GM12878 (cell line): Measurements from ENCODE around the gene CPT2. TPM values are rescaled to one million over a fixed set of nuclear protein-coding genes. Genes with fewer than 3 reads are reported as not detected.

Source experiments
- ATAC-seq: fragments of 200-7000 bp; cut with Tn5 transposase; 3 replicates; pipeline ENCODE4 v1.9.1; 2020; ENCODE audit warnings: mild to moderate bottlenecking, moderate library complexity
- BruUV-seq: library from RNA; stranded (reverse); fragments of 400-500 nt; replicated peaks from 2 replicates; lab custom pipeline; 2021; lab: Mats Ljungman, UMichigan
- CTCF ChIA-PET: fragments of 300-600 bp; sonication (Branson Sonifier 250); formaldehyde crosslinking; extraction: SDS; loops from one replicate; lab custom pipeline; 2021; ENCODE audit warnings: inconsistent platforms; lab: Yijun Ruan, JAX
- POLR2A ChIA-PET: fragments of 350-600 bp; formaldehyde crosslinking; extraction: SDS; loops from one replicate; lab custom pipeline; 2021; ENCODE audit warnings: inconsistent platforms; lab: Charles Lee
- RAD21 ChIA-PET: fragments of 300-600 bp; sonication (Branson Sonifier 250); formaldehyde crosslinking; loops from one replicate; lab custom pipeline; 2023; ENCODE audit warnings: antibody characterized with exemption; ENCODE audit not compliant: unreplicated experiment; lab: Charles Lee
- SMC1A ChIA-PET: fragments of 300-600 bp; sonication (Branson Sonifier 250); formaldehyde crosslinking; loops from one replicate; lab custom pipeline; 2023; ENCODE audit not compliant: unreplicated experiment, uncharacterized antibody; lab: Charles Lee
- DNase-seq: peaks from one replicate; pipeline ENCODE4 v3.0.0-alpha.2; 2011; ENCODE audit warnings: low read depth, low spot score
- FAIRE-seq: peaks from 3 replicates; lab custom pipeline; 2011; peaks lifted over from hg19 to GRCh38; lab: Jason Lieb, UNC
- H2AFZ ChIP-seq: 2 replicates; pipeline ENCODE4 v1.6.0; 2011; ENCODE audit warnings: low read depth, low read length, control low read depth; ENCODE audit not compliant: control insufficient read depth
- H3K27ac ChIP-seq: 2 replicates; pipeline ENCODE4 v1.5.1; 2011; ENCODE audit warnings: control low read depth; ENCODE audit not compliant: control insufficient read depth, insufficient read depth
- H3K27me3 ChIP-seq, 2 experiments: replicated peaks in 1 of 2; 2 replicates each; pipeline versions ENCODE4 v1.6.0 to v1.6.1; 2011; ENCODE audit warnings: low read length in 1 of 2; ENCODE audit not compliant: control insufficient read depth in 2 of 2, insufficient read depth in 2 of 2
- H3K36me3 ChIP-seq, 2 experiments: 2 replicates each; pipeline ENCODE4 v1.5.1; 2011; ENCODE audit warnings: low read length in 1 of 2; ENCODE audit not compliant: control insufficient read depth in 2 of 2, insufficient read depth in 2 of 2
- H3K4me1 ChIP-seq: 2 replicates; pipeline ENCODE4 v1.6.1; 2011; ENCODE audit warnings: mild to moderate bottlenecking, low read length, moderate library complexity, mixed read lengths; ENCODE audit not compliant: control insufficient read depth, insufficient read depth
- H3K4me2 ChIP-seq: 2 replicates; pipeline ENCODE4 v1.6.0; 2011; ENCODE audit warnings: control low read depth; ENCODE audit not compliant: control insufficient read depth, insufficient read depth
- H3K4me3 ChIP-seq: fragments of 200-600 bp; sonication (generic); 2 replicates; pipeline ENCODE4 v1.5.1; 2016
- H3K79me2 ChIP-seq: 2 replicates; pipeline ENCODE4 v1.6.0; 2011; ENCODE audit warnings: low read length; ENCODE audit not compliant: control insufficient read depth, insufficient read depth
- H3K9ac ChIP-seq: 2 replicates; pipeline ENCODE4 v1.8.0; 2011; ENCODE audit warnings: low read length, control low read depth, mixed read lengths; ENCODE audit not compliant: control insufficient read depth, insufficient read depth
- H3K9me3 ChIP-seq: replicated peaks from 3 replicates; pipeline ENCODE4 v1.5.1; 2011; ENCODE audit warnings: mild to moderate bottlenecking, low read length; ENCODE audit not compliant: control insufficient read depth, insufficient read depth
- H4K20me1 ChIP-seq: 2 replicates; pipeline ENCODE4 v1.6.0; 2011; ENCODE audit not compliant: control insufficient read depth, insufficient read depth
- E2F8 ChIP-seq: fragments of 450-650 bp; IDR thresholded peaks from 2 replicates; pipeline ENCODE4 v1.6.1; 2018; ENCODE audit warnings: mild to moderate bottlenecking, low read depth, moderate library complexity; ENCODE audit not compliant: partially characterized antibody
- IRF3 ChIP-seq: fragments of 450-650 bp; IDR thresholded peaks from 2 replicates; pipeline ENCODE4 v1.6.1; 2014; ENCODE audit warnings: mild to moderate bottlenecking
- POLR2A ChIP-seq: IDR thresholded peaks from 2 replicates; pipeline ENCODE4 v1.6.1; 2011; ENCODE audit warnings: low read depth, mild to moderate bottlenecking, low read length
- POLR2AphosphoS5 ChIP-seq: IDR thresholded peaks from 2 replicates; pipeline ENCODE4 v1.6.1; 2011; ENCODE audit warnings: mild to moderate bottlenecking, low read length, inconsistent platforms
- RBBP5 ChIP-seq: fragments of 200-600 bp; sonication (generic); conservative IDR thresholded peaks from 2 replicates; pipeline ENCODE4 v1.6.1; 2016
- STAT1 ChIP-seq: fragments of 450-650 bp; conservative IDR thresholded peaks from 2 replicates; pipeline ENCODE4 v1.6.1; 2014; ENCODE audit warnings: antibody characterized with exemption, mild to moderate bottlenecking
- STAT3 ChIP-seq: IDR thresholded peaks from 2 replicates; pipeline ENCODE4 v1.6.1; 2011; ENCODE audit warnings: low read depth, low read length, improper control_type of control experiment
- TAF1 ChIP-seq: IDR thresholded peaks from 2 replicates; pipeline ENCODE4 v1.6.1; 2011; ENCODE audit warnings: mild to moderate bottlenecking, low read depth, low read length, borderline replicate concordance
- ZNF622 ChIP-seq: fragments of 450-650 bp; IDR thresholded peaks from 2 replicates; pipeline ENCODE4 v1.6.1; 2017; ENCODE audit warnings: mild to moderate bottlenecking, inconsistent platforms
- WGBS: methylation state at CpG from one replicate; pipeline ENCODE4 v1.1.6; 2016; ENCODE audit warnings: low lambda C conversion rate; ENCODE audit not compliant: insufficient replicate concordance, insufficient coverage; ENCODE audit errors: missing lambda C conversion rate; 5-methylcytosine and 5-hydroxymethylcytosine counted together
- in situ Hi-C: fragments of 300-500 bp; cut with MboI; formaldehyde crosslinking; loops from 9 replicates; pipeline ENCODE4 v1.14.3; 2018; ENCODE audit warnings: mixed read lengths
- intact Hi-C: fragments of 100-400 bp; cut with micrococcal nuclease; formaldehyde crosslinking; loops from one replicate; pipeline ENCODE4 v1.14.2; 2022; ENCODE audit not compliant: unreplicated experiment
- polyA plus RNA-seq, 11 experiments: library from polyadenylated mRNA; depleted of rRNA in 4 of 11; unstranded in 6 of 11; stranded (reverse) in 5 of 11; fragments of >200 nt; fragmentation: Nextera tagmentation in 4 of 11; fragmentation: Illumina TruSeq in 1 of 11; extraction: Ambion mirVana in 4 of 11; extraction: Trizol in 1 of 11; gene quantifications; 1 replicate in 1 of 11; 2 replicates in 10 of 11; pipeline versions ENCODE4 v1.2.1 to v1.2.3, GENCODE V29; 2011 to 2016; ENCODE audit warnings: inconsistent platforms in 2 of 11, missing spikeins in 2 of 11, low read depth in 1 of 11
- total RNA-seq, 4 experiments: library from RNA; depleted of rRNA in 3 of 4; stranded (reverse); fragments of >200 nt in 3 of 4; fragmentation: Illumina TruSeq in 1 of 4; extraction: Trizol in 1 of 4; gene quantifications; 2 replicates each; pipeline versions ENCODE4 v1.2.1 to v1.2.3, GENCODE V29; 2013 to 2021
- TF ChIP-seq, protein P1 (sequence below): IDR thresholded peaks from 2 replicates; pipeline ENCODE4 v1.6.1; 2012; ENCODE audit warnings: low read length, inconsistent platforms
- TF ChIP-seq, protein P2 (sequence below): IDR thresholded peaks from 2 replicates; pipeline ENCODE4 v1.6.1; 2011; ENCODE audit warnings: mild to moderate bottlenecking, low read depth, low read length, moderate library complexity; ENCODE audit not compliant: insufficient replicate concordance
- TF ChIP-seq, protein P3 (sequence below): IDR thresholded peaks from 2 replicates; pipeline ENCODE4 v1.6.1; 2012; ENCODE audit warnings: low read depth, low read length, improper control_type of control experiment

CPT2 gene
- total and polyA plus RNA-seq, 10 of the 15 experiments (the other 5 are each of a cell fraction or from before 2014, with no cell fraction given), result 10.1 to 36.2 (median 26.3) TPM

- in situ Hi-C loops (no loop called here), intact Hi-C loops (no loop called here)
- H2AFZ ChIP-seq, result no peak overlapping the region
- 93% methylated on average over 11 of the region's 11 CpGs for WGBS
- no peak for ATAC-seq
- SMC1A ChIA-PET, result no interaction called here
- CTCF ChIA-PET, result interaction anchor here (1.1 kb wide), 1 partner anchor 137 kb away, joined by 8 read pairs; no protein-coding TSS in a partner anchor
- POLR2A ChIA-PET, result interaction anchor here (0.6 kb wide), 2 partner anchors 179 to 215 kb away, joined by 3 to 7 read pairs; no protein-coding TSS in a partner anchor
- no peak for TF ChIP-seq STAT1
- no peak for TF ChIP-seq ZNF622
- TF ChIP-seq TAF1, result no peak
- no peak for TF ChIP-seq RBBP5
- TF ChIP-seq STAT3, result no peak
- TF ChIP-seq E2F8, result no peak
- TF ChIP-seq, protein P1, sequence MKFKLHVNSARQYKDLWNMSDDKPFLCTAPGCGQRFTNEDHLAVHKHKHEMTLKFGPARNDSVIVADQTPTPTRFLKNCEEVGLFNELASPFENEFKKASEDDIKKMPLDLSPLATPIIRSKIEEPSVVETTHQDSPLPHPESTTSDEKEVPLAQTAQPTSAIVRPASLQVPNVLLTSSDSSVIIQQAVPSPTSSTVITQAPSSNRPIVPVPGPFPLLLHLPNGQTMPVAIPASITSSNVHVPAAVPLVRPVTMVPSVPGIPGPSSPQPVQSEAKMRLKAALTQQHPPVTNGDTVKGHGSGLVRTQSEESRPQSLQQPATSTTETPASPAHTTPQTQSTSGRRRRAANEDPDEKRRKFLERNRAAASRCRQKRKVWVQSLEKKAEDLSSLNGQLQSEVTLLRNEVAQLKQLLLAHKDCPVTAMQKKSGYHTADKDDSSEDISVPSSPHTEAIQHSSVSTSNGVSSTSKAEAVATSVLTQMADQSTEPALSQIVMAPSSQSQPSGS, result no peak
- TF ChIP-seq, protein P2, sequence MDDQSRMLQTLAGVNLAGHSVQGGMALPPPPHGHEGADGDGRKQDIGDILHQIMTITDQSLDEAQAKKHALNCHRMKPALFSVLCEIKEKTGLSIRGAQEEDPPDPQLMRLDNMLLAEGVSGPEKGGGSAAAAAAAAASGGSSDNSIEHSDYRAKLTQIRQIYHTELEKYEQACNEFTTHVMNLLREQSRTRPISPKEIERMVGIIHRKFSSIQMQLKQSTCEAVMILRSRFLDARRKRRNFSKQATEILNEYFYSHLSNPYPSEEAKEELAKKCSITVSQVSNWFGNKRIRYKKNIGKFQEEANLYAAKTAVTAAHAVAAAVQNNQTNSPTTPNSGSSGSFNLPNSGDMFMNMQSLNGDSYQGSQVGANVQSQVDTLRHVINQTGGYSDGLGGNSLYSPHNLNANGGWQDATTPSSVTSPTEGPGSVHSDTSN, result no peak
- TF ChIP-seq POLR2A, result no peak
- TF ChIP-seq POLR2AphosphoS5, result no peak
- no peak for TF ChIP-seq IRF3
- TF ChIP-seq, protein P3, sequence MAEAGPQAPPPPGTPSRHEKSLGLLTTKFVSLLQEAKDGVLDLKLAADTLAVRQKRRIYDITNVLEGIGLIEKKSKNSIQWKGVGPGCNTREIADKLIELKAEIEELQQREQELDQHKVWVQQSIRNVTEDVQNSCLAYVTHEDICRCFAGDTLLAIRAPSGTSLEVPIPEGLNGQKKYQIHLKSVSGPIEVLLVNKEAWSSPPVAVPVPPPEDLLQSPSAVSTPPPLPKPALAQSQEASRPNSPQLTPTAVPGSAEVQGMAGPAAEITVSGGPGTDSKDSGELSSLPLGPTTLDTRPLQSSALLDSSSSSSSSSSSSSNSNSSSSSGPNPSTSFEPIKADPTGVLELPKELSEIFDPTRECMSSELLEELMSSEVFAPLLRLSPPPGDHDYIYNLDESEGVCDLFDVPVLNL, result no peak
- no peaks in the 10 kb centered on the region for H3K27me3 ChIP-seq
- no TSS peak for BruUV-seq
- no peak overlapping the region for H3K27ac ChIP-seq
- peaks cover 23 to 30% of the 10 kb centered on the region in 2 experiments for H3K36me3 ChIP-seq
- H3K4me2 ChIP-seq, result no peak overlapping the region
- H3K79me2 ChIP-seq, result no peaks in the 10 kb centered on the region
- H4K20me1 ChIP-seq, result no peaks in the 10 kb centered on the region
- no peak for DNase-seq
- no peak overlapping the region for H3K9ac ChIP-seq
- RAD21 ChIA-PET, result interaction anchor here (0.9 kb wide), 1 partner anchor 136 kb away, joined by 3 read pairs; no protein-coding TSS in a partner anchor
- H3K4me1 ChIP-seq, result peaks cover 10% of the 10 kb centered on the region
- no peak overlapping the region for H3K4me3 ChIP-seq
- H3K9me3 ChIP-seq, result no peaks in the 10 kb centered on the region
- no peak for FAIRE-seq
Measured at GRCh38 chr1:53256511-53257453, 60.2 kb downstream of the CPT2 start.
